GM18868 (cell line): Measurements from ENCODE around the gene UNC5C.
A peak's percentile ranks its signal among the peaks of the same experiment; 100 is the strongest.
"Not testable (repeated sequence)": the region's sequence is repeated elsewhere in the genome, so short reads cannot be mapped to it uniquely, and the experiment has no call there.

Experiments used
- ATAC-seq: cut with Tn5 transposase; IDR thresholded peaks from one replicate; pipeline ENCODE4 v1.9.1; 2021; ENCODE audit warnings: mild to moderate bottlenecking, moderate library complexity; ENCODE audit not compliant: unreplicated experiment

UNC5C gene

GRCh38 chr4:95190751-95191436 lies 357.9 kb downstream of the UNC5C start:
- no peak for ATAC-seq

GRCh38 chr4:95188701-95189370 lies 359.9 kb downstream of the UNC5C start:
- ATAC-seq = no peak

DNA sequence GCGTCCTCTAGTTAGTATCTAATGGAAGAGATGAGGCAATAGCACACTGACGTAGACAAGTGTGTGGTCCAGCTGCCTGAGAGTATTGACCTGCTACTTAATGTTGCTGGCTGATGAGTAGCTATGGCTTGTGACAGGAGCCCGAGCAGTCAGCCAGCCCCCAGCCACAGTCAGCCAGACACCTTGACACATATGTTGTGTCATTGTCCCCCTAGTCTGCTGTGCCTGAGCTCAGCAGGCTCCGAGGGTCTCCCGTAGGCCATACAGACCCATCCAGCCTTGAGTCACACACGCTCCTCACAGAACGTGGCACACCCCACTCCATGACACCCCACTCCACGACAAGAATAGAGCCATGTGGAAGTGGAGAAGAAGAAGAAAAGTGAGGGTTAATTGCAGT lies 362.1 kb downstream of the UNC5C start:
- ATAC-seq = no peak

DNA sequence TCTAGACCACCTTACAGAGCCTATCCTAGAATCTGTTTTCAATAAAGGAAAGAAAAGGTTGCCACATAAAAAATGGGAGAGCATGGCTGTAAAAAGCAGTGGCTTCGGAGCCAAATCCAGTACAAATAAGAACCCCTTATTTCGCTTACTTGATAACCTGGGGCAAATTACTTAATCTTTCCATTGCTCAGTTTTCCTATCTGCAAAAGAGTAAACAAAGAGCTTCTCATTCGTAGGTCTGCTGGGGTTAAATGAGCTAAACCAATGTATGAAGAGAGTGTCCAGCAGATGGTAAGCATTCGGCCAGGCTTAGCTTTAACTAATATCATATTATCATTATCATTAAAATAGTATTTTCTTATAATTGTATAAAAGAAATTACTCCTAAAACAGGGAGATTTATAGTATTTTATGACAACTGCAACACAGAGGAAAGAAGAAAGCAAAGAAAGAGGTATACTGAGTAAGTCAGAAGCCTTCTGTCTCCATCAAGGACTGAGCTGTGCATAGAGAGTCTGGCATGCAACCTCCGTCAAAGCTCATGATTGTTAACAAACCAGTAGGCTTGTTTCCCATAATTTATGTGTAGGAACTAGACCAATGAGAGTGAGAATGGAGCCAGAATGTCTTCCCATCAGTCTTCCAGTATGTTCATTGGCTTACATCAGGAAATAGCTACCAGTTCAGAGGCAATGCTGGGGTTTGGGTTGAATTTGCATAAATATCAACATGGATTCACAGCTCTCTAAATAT lies 364.9 kb downstream of the UNC5C start:
- ATAC-seq = no peak

DNA sequence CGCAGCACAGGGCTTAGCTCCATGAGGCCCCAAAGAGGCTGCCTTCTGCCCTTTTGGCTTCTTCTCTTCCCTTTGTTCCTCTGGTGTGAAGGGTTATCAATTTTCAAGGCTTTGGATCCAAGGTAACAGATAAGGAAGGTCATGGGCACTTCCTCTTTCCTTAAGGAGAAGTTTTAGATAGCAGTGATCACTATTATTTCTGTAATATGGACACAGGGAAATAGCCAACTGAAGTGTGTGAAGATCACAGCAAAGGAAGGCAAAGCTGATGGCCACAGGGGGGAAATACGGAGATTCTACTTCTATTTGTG lies 366.8 kb downstream of the UNC5C start:
- no peak for ATAC-seq

GRCh38 chr4:95181243-95181995 lies 367.4 kb downstream of the UNC5C start:
- no peak for ATAC-seq

DNA sequence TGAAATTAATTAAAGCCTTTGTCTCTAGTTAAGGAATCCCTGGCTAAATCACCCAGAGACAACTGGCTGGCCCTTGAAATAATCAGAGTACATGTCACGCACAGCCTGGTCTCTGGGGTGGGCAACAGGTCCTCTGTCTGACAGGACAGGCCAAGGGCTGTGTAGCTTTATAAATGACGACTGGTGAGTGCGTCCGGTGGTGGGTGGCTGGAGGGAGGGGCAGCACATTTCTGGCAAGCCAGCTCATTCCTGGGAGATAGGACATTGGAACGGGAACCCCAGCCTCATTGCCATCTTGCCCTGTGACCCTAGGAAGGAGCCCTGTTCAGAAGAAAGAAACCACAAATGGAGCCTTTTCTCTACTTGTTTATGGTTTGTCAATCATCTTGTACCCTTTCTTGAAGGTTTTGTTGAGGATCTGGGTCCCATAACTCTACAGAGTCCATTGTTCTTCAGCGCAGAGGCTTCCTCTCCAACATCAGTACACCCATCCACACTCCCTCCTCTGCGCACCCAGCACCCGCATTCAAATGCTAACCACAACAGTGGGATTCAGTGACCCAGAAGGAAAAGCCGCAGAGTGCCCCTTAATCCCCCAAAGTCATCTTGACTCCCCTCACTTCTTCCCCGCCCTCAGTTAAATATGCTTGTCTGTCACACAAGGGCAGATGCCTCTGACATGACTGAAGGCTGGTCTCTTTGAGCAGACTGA lies 368.1 kb downstream of the UNC5C start:
- no peak for ATAC-seq

DNA sequence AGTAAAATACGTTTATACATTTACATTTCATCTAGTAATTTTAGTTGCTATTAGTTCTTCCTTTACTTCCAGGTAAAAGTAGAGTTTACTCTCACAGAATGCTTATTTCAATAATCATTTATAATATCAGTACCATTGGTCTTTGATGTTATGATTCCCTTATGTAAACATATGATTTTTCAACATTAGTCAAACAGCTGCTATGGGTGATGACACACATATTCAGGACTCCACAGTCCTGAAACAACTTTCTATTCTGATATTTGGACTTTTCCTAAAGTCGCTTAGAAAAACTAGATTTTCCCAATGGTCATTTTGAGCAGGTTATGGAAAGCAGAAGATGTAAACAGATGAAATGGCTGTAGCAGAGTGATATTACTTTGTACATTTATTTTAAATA lies 369.8 kb downstream of the UNC5C start:
- no peak for ATAC-seq

DNA sequence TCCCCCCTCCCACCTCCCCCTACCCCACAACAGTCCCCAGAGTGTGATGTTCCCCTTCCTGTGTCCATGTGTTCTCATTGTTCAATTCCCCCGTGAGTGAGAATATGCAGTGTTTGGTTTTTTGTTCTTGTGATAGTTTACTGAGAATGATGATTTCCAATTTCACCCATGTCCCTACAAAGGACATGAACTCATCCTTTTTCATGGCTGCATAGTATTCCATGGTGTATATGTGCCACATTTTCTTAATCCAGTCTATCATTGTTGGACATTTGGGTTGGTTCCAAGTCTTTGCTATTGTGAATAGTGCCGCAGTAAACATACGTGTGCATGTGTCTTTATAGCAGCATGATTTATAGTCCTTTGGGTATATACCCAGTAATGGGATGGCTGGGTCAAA lies 377.4 kb downstream of the UNC5C start:
- ATAC-seq = not testable (repeated sequence)

GRCh38 chr4:95170176-95170575 lies 378.6 kb downstream of the UNC5C start:
- ATAC-seq = no peak

- ATAC-seq = no peak
Measured at GRCh38 chr4:95167805-95168204, 381.0 kb downstream of the UNC5C start.

- peak; percentile 83 for ATAC-seq
Measured at GRCh38 chr4:95165926-95166524, 382.7 kb downstream of the UNC5C start.

DNA sequence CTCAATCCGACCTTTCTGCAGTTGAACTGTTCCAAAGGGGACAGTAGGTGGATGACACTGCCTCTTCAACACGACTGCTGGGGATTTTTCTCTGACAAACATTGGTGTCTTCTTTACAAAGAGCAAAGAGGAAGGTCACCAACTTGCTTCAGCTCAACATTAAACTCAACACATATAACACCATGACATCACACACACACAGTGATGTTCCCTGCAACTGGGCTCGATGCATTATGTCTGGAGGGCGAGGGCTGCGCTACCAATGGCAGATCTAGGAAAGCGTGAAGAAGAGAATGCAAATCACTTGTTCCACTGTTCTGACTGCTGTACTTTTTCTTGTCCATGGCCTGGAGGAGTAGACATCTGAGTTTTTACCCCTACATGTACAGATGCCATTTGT lies 385.9 kb downstream of the UNC5C start:
- no peak for ATAC-seq

DNA sequence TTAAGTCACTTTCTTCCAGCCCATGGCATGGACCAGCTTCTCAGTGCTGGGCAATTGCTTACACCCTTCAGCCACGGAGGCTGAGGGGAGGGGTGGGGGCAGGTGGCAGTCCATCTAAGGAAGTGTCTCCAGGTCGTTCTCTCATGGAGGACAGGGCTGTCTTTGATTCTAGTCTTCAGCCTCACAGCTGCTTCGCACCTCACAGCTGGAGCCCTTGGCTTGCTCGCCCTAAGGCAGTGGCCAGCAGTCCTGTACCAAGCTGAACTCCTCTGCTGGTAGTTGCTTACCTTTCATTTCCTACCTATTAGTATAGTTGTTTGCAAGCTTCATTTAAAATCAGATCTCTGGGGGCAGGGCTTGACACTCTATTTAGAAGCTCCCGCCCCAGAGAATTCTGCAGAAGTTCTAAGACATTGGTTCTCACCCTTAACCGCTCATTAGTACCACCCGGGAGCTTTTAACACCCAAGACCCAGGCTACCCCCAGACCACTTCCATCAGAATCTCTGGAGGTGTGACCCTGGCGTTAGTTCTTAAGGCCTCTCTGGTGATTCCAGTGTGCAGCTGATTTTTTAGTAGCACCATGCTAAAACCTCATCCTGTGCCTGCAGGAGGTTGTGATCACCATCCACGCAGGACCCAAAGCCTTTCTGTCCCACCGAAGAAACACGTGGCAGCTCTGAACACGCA lies 386.8 kb downstream of the UNC5C start:
- ATAC-seq = no peak

GRCh38 chr4:95159384-95159783 lies 389.4 kb downstream of the UNC5C start:
- no peak for ATAC-seq

DNA sequence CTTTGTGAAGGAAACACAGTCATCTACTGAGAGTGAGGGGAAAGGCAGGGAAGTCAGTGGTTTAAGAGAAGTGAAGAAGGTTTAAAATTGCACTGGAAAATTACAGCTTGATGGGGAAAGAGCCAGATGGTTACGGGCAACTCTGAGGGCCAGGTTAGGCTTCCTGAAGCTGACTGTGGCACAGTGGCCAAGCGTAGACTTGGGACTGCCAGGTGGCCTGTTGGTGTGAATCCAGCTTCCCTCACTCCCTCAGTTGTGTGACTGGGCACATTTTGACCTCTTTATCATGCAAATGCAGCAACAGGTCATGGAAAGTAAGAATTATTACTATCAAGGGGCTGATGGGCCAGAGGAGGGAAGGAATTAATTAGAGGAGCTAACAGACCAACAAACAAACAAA lies 390.1 kb downstream of the UNC5C start:
- ATAC-seq = no peak

DNA sequence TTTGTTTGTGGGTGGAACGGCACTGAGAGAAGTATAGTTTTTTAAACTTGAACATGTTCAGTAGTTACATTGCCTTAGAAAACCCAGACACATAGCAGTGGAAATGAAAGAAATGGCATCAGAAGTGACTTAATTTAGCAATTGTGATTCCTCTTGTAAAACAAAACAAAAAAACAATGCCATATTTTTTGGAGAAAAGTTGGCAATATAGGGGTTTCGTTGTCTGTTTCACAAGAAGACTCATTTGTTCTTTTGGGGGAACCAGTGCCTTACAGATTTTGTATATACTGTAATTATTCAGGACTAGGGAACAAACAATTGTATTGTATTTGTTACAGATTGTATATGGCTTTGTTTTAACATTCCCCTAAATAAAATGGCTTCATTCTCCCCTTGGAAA lies 390.7 kb downstream of the UNC5C start:
- ATAC-seq = no peak

- no peak for ATAC-seq
Measured at GRCh38 chr4:95157596-95157995, 391.2 kb downstream of the UNC5C start.

DNA sequence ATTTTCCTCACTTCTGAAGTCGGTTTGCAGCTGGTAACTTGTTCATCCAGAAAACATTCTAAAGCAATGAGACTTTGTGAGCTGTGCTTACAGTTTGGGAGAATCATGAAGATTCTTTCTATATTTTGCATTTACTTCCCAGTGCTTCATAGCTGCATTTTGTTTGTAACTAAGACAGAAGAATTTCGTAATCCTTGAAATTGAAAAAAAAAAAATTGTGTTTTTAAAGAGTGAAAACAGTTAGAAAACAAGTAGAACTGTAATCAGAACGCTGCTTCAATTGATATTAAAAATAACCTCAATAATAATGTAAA lies 392.4 kb downstream of the UNC5C start:
- ATAC-seq = peak; percentile 4
